GM21423 (cell line): ENCODE results near the gene SRSF3.
"Not testable (repeated sequence)": the region's sequence is repeated elsewhere in the genome, so short reads cannot be mapped to it uniquely, and the experiment has no call there.

Experiments
- ATAC-seq: cut with Tn5 transposase; IDR thresholded peaks from one replicate; pipeline ENCODE4 v1.9.1; 2021; ENCODE audit warnings: mild to moderate bottlenecking, moderate library complexity; ENCODE audit not compliant: unreplicated experiment

Gene SRSF3

GRCh38 chr6:36594029-36594815 lies at the start of gene SRSF3:
SRSF3 (plus strand) TSS chr6:36594362; CDS start chr6:36596763, 2,401 bp downstream.
- ATAC-seq, result peak; percentile 80

GRCh38 chr6:36545767-36546307 lies 48.3 kb upstream of the SRSF3 start:
- ATAC-seq, result no peak

DNA sequence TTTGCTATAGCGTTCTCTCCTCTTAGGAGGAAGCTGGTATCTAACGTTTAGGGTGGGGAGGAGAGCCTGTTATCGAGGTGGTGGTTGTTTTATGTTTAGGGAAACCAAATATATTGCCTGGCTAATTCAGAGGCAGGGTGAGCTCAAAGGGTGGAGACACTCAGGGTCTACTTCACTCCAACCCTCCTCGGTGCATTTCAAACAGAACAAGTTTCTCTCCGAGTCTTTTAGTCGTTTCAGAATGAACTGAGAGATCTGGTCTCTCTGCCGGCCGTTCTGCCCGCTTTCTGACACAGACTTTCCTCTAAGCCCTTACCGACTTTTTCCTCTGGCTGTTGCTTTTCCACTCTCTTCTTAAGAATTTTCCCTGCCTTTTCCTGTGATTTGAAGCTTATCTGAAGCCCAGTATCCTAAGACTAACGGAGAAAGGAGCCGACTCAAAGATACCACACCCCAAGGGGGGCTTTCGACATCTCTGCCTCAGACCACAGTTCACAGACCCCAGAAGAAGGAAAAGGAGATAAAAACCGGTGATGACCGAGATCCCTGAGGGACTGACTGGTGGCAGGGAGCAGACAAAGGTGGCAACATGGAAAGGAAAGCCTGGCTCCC lies 47.7 kb upstream of the SRSF3 start:
- ATAC-seq, result no peak

GRCh38 chr6:36546920-36547645 lies 47.1 kb upstream of the SRSF3 start, which contains the start of gene STK38:
STK38 (minus strand) TSS chr6:36547479; CDS start chr6:36540202, 7,277 bp downstream.
- ATAC-seq, result peak; percentile 77

- ATAC-seq, result no peak
These were observed 46.3 kb upstream of the SRSF3 start for GRCh38 chr6:36547646-36548400.

DNA sequence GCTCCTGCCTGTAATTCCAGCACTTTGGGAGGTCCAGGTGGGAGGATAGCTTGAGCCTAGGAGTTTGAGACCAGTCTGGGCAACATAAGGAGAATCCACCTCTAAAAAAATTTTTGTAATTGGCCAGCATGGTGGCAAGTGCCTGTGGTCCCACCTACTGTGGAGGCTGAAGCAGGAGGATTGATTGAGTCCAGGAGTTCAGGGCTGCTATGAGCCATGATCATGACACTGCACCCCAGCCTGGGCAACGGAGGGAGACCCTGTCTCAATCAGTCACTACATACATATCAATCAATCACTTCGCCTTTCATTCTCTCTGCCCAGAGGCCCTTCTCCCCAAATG lies 45.8 kb upstream of the SRSF3 start:
- ATAC-seq, result no peak

DNA sequence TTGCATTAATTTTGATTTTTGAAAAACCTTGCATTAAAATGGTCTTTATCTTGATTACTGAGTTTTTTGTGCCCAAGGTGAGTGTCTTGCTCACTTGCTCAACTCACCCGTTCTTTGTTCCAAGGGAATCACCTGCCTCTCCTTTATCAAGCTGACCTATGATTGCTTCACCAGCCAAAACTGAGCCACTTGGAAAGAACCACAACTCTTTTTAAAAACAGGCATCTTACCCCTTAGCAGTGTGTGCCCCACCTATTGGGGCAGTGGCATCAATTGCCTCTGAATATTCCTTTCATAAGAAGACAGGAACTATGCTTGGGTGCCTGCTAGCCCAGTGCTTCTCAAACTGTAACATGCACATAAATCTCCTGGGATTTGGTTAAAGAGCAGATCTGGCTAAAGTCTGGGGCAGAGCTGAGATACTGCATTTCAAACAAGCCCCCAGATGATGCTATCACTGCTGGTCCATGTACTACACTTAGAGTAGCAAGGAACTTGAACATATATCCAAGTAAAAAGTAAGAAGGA lies 43.6 kb upstream of the SRSF3 start:
- ATAC-seq, result no peak

DNA sequence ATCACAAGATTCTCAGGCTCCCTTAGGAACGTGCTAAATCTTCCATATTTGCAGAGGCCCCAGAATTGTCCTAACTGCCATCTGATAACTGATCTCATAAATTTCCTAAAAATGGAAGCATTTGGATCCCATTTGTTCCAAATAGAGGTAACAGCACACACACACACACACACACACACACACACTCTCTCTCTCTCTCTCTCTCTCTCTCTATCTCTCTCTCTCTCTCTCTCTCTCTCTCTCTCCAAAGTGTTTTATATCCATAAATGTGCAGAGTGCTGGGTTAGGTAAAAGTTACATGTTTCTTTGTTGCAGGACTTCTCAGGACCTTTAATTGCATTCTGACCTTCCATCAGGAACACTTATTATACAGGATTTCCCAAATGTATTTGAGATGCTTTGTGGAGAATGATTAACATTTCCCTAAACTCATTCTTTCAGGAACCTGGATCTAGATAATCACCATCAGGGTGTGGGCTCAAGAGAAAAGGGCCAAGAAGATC lies 38.4 kb upstream of the SRSF3 start:
- ATAC-seq, result no peak

GRCh38 chr6:36556281-36556680 lies 37.9 kb upstream of the SRSF3 start:
- no peak for ATAC-seq

DNA sequence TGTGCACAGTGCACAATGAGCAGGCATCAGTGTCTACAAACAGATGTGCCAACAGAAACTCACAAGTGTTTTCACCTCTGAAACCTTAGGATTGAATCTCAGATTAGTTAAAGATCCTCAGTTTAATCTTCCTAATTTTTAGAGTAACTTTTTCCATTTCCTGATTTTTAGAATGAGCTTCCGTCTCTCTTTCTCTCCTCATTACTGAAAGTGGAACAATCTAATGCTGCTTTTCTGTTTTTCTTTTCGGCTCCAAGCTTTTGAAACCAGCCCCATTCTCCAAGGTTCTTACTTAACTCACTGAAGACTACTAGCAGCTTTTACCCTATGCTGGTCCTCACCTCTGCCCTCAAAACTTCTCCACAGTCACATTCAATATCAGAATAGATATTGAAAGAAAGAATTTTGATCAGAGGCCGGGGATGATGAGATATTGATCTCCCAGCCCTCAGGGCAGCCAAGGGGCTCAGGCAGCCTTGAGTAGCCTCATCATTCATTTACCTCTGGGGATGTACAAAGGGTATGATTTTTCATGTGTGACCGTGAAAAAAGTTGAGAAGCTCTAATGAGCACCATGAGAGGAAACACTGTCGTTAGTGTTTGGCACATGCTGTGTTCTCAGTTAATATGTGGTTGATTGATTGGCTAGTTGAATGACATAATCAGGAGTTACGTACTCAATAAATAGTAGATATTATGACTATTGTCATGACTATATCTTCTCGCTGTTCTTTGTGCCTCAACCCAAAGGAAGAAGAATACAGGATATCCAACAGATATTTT lies 35.0 kb upstream of the SRSF3 start:
- no peak for ATAC-seq

DNA sequence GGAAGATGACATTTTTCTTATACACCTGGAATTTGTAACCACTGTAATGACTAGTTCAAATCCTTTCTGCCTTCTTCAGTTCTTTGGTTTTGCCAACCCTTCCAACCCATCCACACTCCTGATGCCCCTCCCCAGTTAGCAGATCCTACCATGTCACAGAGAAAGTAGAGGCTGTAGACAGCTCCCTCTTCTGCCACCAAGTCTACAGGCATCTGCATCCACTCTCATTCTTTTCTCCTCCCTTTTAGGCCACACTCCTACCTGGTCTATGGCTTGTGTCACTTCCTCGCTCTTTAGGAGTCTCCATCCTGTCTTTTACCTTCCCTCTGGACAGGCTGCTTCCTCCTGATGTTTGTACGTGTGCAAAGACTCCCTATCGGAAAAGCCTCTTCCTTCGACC lies 33.3 kb upstream of the SRSF3 start:
- ATAC-seq, result no peak

DNA sequence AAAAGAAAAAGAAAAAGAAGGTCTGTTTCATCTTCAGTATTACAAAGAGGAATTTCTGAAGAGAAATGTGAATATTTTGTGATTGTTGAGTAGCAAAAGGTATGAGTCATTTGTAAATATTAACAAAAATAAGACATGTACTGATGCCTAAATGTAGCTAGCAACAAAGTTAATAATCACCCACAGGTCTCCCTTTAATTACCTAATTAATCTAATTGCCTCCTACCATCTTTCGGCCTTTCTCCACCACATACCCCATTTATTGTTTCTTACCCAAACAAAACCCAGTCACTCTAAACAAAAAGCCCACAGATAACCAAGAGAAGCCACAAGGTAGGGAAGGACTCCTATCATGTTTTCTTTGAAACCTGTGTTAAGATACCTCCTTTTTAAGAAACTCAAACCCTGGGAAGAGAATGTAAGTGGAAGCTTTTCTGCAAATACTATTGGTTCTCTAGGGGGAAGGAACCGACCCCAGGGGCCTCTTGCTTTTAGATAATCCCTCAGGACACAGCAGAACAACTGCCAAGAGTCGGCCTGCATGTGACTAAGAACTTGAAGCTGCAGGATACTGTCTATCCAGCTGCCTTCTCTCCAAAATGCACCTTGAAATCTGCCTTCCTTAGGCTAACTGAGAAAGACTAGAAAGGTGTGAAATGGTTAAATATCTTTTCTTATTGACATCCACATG lies 30.8 kb upstream of the SRSF3 start:
- ATAC-seq, result no peak

DNA sequence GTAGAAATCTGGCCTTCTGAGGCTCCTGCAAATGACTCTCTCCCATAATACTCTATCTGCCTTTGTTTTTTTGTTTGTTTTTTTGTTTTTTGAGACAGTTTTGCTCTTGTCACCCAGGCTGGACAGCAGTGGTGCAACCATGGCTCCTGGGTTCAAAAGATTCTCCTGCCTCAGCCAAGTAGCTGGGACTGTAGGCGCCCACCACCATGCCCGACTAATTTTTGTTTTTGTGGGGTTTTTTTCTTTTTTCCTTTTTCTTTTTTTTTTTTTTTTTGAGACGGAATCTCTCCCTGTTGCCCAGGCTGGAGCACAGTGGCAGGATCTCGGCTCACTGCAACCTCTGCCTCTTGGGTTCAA lies 30.3 kb upstream of the SRSF3 start:
- no peak for ATAC-seq

DNA sequence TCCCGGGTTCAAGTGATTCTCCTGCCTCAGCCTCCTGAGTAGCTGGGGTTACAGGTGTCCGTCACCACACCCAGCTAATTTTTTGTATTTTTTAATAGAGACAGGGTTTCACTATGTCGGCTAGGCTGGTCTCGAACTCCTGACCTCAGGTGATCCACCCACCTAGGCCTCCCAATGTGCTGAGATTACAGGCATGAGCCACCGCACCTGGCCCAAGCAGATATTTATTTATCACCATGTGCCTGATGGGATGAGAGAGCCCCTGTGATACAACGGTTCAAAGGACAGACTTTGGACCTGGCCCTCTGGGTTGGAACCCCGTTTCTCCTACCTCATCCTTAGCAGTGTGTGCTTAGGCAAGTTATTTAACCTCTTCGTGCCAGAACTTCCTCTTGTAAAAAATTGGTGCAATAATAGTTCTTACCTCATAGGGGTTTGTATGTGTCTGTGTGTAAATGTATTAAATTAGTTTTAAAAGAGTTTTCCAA lies 27.7 kb upstream of the SRSF3 start:
- no peak for ATAC-seq

DNA sequence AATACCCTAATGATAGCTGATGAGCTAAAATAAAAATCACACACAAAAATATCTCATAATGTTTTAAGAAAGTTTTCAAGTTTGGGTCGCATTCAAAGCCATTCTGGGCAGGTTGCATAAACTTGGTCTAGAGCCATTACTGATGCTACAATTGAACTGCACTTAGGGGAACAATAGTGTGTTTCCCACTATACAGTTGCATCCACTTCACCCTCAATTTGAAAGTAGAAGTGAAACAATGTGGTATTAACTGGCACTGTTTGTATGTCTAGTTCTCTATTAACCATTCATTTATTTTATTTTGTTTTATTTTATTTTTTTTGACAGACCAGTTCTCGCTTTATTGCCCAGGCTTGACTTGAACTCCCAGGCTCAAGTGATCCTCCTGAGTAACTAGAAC lies 23.9 kb upstream of the SRSF3 start:
- no peak for ATAC-seq

DNA sequence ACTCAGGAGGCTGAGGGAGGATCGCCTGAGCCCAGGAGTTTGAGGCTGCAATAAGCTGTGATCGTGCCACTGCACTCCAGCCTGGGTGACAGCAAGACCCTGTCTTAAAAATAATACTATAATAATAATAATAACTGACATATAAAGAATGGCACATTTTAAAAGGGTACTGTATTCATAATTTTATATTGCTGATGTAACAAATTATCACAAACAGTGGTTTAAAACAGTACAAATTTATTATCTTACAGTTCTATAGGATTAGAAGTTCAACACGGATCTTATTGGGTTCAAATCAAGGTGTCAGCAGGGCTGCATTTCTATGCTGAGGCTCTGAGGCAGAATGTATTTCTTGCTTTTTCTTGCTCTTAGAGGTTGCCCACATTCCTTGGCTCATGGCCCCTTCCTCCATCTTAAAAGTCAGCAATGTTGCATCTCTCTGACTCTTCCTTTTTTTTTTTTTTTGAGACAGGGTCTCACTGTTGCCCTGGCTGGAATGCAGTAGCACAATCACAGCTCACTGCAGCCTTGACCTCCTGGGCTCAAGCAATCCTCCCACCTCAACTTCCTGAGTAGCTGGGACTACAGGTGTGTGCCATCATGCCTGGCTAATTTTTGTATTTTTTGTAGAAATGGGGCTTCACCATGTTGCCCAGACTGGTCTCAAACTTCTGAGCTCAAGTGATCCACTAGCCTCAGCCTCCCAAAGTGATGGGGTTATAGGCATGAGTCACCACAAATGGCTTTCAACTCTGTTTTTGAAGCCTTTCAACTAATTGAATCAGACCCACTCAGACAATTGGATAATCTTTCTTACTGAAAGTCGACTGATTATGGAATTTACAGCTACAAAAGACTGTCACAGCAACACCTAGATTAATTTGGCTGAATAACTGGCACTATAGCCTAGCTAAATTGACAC lies 22.8 kb upstream of the SRSF3 start:
- no peak for ATAC-seq

- not testable (repeated sequence) for ATAC-seq
These were observed 21.5 kb upstream of the SRSF3 start for GRCh38 chr6:36572353-36573311.
